ENCODE results near the gene MRPL19.
A peak's percentile ranks its signal among the peaks of the same experiment; 100 is the strongest.
"Not testable (repeated sequence)": the region's sequence is repeated elsewhere in the genome, so short reads cannot be mapped to it uniquely, and the experiment has no call there.

The MRPL19 gene

GRCh38 chr2:75675908-75676307 lies 29.3 kb downstream of the MRPL19 start:
- no peak for DNase-seq

GRCh38 chr2:75676464-75676863 lies 29.9 kb downstream of the MRPL19 start:
- no peak for DNase-seq

- DNase-seq, result no peak
Measured at GRCh38 chr2:75679556-75679955, 33.0 kb downstream of the MRPL19 start.

GRCh38 chr2:75680402-75680801 lies 33.8 kb downstream of the MRPL19 start:
- no peak for DNase-seq

- DNase-seq, result not testable (repeated sequence)
Measured at GRCh38 chr2:75683430-75683829, 36.8 kb downstream of the MRPL19 start.

- DNase-seq, result no peak
Measured at GRCh38 chr2:75688196-75688595, 41.6 kb downstream of the MRPL19 start.

- no peak for DNase-seq
Measured at GRCh38 chr2:75698918-75699317, 52.3 kb downstream of the MRPL19 start.

- no peak for DNase-seq
Measured at GRCh38 chr2:75702593-75702992, 56.0 kb downstream of the MRPL19 start.

GRCh38 chr2:75703589-75704287 lies 57.2 kb downstream of the MRPL19 start:
- DNase-seq, result no peak

- DNase-seq, result peak; percentile 62
Measured at GRCh38 chr2:75705921-75706320, 59.3 kb downstream of the MRPL19 start.

GRCh38 chr2:75707901-75708300 lies 61.3 kb downstream of the MRPL19 start:
- DNase-seq, result no peak

GRCh38 chr2:75709297-75709696 lies 62.7 kb downstream of the MRPL19 start:
- no peak for DNase-seq

GRCh38 chr2:75710220-75710576 lies 63.6 kb downstream of the MRPL19 start:
- DNase-seq, result peak; percentile 42

- peak; percentile 85 for DNase-seq
Measured at GRCh38 chr2:75710577-75711253, 64.1 kb downstream of the MRPL19 start, which contains the start of gene GCFC2. Gene GCFC2, minus strand, starts transcription at chr2:75710915. Its CDS starts 60 bp downstream, at chr2:75710855.

- not testable (repeated sequence) for DNase-seq
Measured at GRCh38 chr2:75711590-75711989, 65.0 kb downstream of the MRPL19 start.

- no peak for DNase-seq
Measured at GRCh38 chr2:75716406-75716805, 69.8 kb downstream of the MRPL19 start.

GRCh38 chr2:75719616-75720015 lies 73.0 kb downstream of the MRPL19 start:
- DNase-seq, result no peak

- no peak for DNase-seq
Measured at GRCh38 chr2:75720525-75720924, 73.9 kb downstream of the MRPL19 start.

- no peak for DNase-seq
Measured at GRCh38 chr2:75722687-75723086, 76.1 kb downstream of the MRPL19 start.

GRCh38 chr2:75728614-75729419 lies 82.2 kb downstream of the MRPL19 start:
- no peak for DNase-seq

- peak; percentile 4 for DNase-seq
Measured at GRCh38 chr2:75729861-75730260, 83.3 kb downstream of the MRPL19 start.

- DNase-seq, result no peak
Measured at GRCh38 chr2:75736276-75736675, 89.7 kb downstream of the MRPL19 start.

- DNase-seq, result no peak
Measured at GRCh38 chr2:75737961-75738360, 91.4 kb downstream of the MRPL19 start.

All from MV-4-11 (cell line).